ENCODE data around the gene SKP2. TPM values are rescaled to one million over a fixed set of nuclear protein-coding genes. Genes with fewer than 3 reads are reported as not detected.

The SKP2 gene
- polyA plus RNA-seq, 2 of the 4 experiments (the other 2 are of a cell fraction): 11.4 to 13.7 TPM

Small RNA genes lying within 50 kb of the gene (small RNA-seq; reads per million reads assigned to genes)
- gene MIR580: 1.2 to 141 (median 111) reads per million in 6 experiments
- gene RNU6-1305P: 0 to 0.78 (median 0.21) reads per million in 6 experiments

Other genes starting within 250 kb of the SKP2 start
- not detected in 2 replicates for gene CAPSL, start 213.5 kb upstream of the SKP2 start, polyA plus RNA-seq (2011; rRNA removed)
- gene CAPSL, start 213.5 kb upstream of the SKP2 start, polyA plus RNA-seq (2017; fragmentation: RNase III; extraction: RNeasy Plus Mini Kit Qiagen cat#74134 plus additional on column Dnase treatment): not detected in 3 replicates
- not detected in 2 replicates for gene UGT3A1, start 160.7 kb upstream of the SKP2 start, polyA plus RNA-seq (2011; rRNA removed)
- not detected in 3 replicates for gene UGT3A1, start 160.7 kb upstream of the SKP2 start, polyA plus RNA-seq (2017; fragmentation: RNase III; extraction: RNeasy Plus Mini Kit Qiagen cat#74134 plus additional on column Dnase treatment)
- gene UGT3A2, start 85.2 kb upstream of the SKP2 start, polyA plus RNA-seq (2011; rRNA removed): not detected in 2 replicates
- not detected in 3 replicates for gene UGT3A2, start 85.2 kb upstream of the SKP2 start, polyA plus RNA-seq (2017; fragmentation: RNase III; extraction: RNeasy Plus Mini Kit Qiagen cat#74134 plus additional on column Dnase treatment)
- gene LMBRD2, start 224 bp upstream of the SKP2 start, polyA plus RNA-seq (2011; rRNA removed): 5.4 and 6.8 TPM in 2 replicates
- 2.6 to 3.6 TPM (median 2.9 TPM) in 3 replicates for gene LMBRD2, start 224 bp upstream of the SKP2 start, polyA plus RNA-seq (2017; fragmentation: RNase III; extraction: RNeasy Plus Mini Kit Qiagen cat#74134 plus additional on column Dnase treatment)
- 17.8 and 21.9 TPM in 2 replicates for gene NADK2, start 89.8 kb downstream of the SKP2 start, polyA plus RNA-seq (2011; rRNA removed)
- 12.6 to 14.0 TPM (median 13.2 TPM) in 3 replicates for gene NADK2, start 89.8 kb downstream of the SKP2 start, polyA plus RNA-seq (2017; fragmentation: RNase III; extraction: RNeasy Plus Mini Kit Qiagen cat#74134 plus additional on column Dnase treatment)
- not detected in 2 replicates for gene RANBP3L, start 149.8 kb downstream of the SKP2 start, polyA plus RNA-seq (2011; rRNA removed)
- not detected in 3 replicates for gene RANBP3L, start 149.8 kb downstream of the SKP2 start, polyA plus RNA-seq (2017; fragmentation: RNase III; extraction: RNeasy Plus Mini Kit Qiagen cat#74134 plus additional on column Dnase treatment)

Measured in A549 (cell line).